HUES6 (cell line): ENCODE results near the gene PERP.

Source experiments
- H3K27ac ChIP-seq: 2 replicates; pipeline ENCODE4 v1.7.0; 2013; ENCODE audit warnings: low read depth, mild to moderate bottlenecking, low read length, inconsistent platforms
- H3K27me3 ChIP-seq: 2 replicates; pipeline ENCODE4 v1.6.1; 2013; ENCODE audit warnings: low read length; ENCODE audit not compliant: control insufficient read depth, insufficient read depth
- H3K36me3 ChIP-seq: 2 replicates; pipeline ENCODE4 v1.6.1; 2013; ENCODE audit warnings: low read length; ENCODE audit not compliant: control insufficient read depth, insufficient read depth
- H3K4me1 ChIP-seq: 2 replicates; pipeline ENCODE4 v1.6.1; 2013; ENCODE audit warnings: low read length; ENCODE audit not compliant: control insufficient read depth, insufficient read depth
- H3K4me3 ChIP-seq: 2 replicates; pipeline ENCODE4 v1.5.1; 2013; ENCODE audit warnings: low read depth, low read length
- H3K9ac ChIP-seq: one replicate; pipeline ENCODE4 v1.6.1; 2013; ENCODE audit warnings: mild to moderate bottlenecking, low read length
- H3K9me3 ChIP-seq: 2 replicates; pipeline ENCODE4 v1.6.1; 2013; ENCODE audit warnings: low read depth, low read length; ENCODE audit not compliant: control insufficient read depth, insufficient read depth

The PERP gene

DNA sequence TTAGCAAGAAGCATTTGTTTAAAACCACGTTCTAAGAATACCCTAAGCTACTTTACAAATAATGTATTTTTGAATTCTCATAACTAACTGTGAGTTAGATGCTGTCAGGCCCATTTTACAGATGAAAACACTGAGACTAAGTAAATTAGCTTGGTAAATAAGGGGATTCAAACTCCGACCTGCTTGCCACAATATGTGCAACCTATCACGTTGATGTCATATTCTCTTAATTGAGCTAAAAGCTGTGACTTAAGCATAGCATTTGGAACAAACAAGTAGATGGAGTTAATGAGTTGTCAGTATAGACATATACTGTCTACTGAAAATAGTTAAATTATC, 9.4 kb upstream of the PERP start:
- peaks cover 4% of the 10 kb centered on the region; the same call in 1 of the 2 replicates for H3K4me1 ChIP-seq
- no peak overlapping the region for H3K27ac ChIP-seq
- no peak overlapping the region for H3K9ac ChIP-seq
- H3K27me3 ChIP-seq: no peaks in the 10 kb centered on the region
- 0 out of 2 replicates have a peak, but pooled peaks cover 3% of the 10 kb centered on the region for H3K9me3 ChIP-seq
- H3K36me3 ChIP-seq: no peaks in the 10 kb centered on the region
- no peak overlapping the region for H3K4me3 ChIP-seq

- Histone ChIP-seq H3K9me3 (0 out of 2 replicates have a peak, but pooled peaks cover 3% of the 10 kb centered on the region), H3K27me3 (no peaks in the 10 kb centered on the region), H3K9ac (no peak overlapping the region), H3K4me3 (no peak overlapping the region), H3K4me1 (peaks cover 4% of the 10 kb centered on the region; the same call in 1 of the 2 replicates), H3K27ac (no peak overlapping the region), H3K36me3 (no peaks in the 10 kb centered on the region)
Observed at GRCh38 chr6:138115877-138116660, 8.8 kb upstream of the PERP start.

- H3K36me3 ChIP-seq: no peaks in the 10 kb centered on the region
- no peak overlapping the region for H3K27ac ChIP-seq
- peaks cover 4% of the 10 kb centered on the region; the same call in 1 of the 2 replicates for H3K4me1 ChIP-seq
- no peak overlapping the region for H3K4me3 ChIP-seq
- no peaks in the 10 kb centered on the region for H3K27me3 ChIP-seq
- H3K9ac ChIP-seq: no peak overlapping the region
- 0 out of 2 replicates have a peak, but pooled peaks cover 3% of the 10 kb centered on the region for H3K9me3 ChIP-seq
Observed at GRCh38 chr6:138115201-138115600, 8.0 kb upstream of the PERP start.

GRCh38 chr6:138113588-138114210, 6.5 kb upstream of the PERP start:
- Histone ChIP-seq H3K4me3 (no peak overlapping the region), H3K27ac (no peak overlapping the region), H3K27me3 (no peaks in the 10 kb centered on the region), H3K36me3 (no peaks in the 10 kb centered on the region), H3K9me3 (no peaks in the 10 kb centered on the region), H3K4me1 (peaks cover 4% of the 10 kb centered on the region; the same call in 1 of the 2 replicates), H3K9ac (no peak overlapping the region)

- H3K36me3 ChIP-seq: no peaks in the 10 kb centered on the region
- no peaks in the 10 kb centered on the region for H3K9me3 ChIP-seq
- H3K27ac ChIP-seq: no peak overlapping the region
- H3K27me3 ChIP-seq: peaks cover 9% of the 10 kb centered on the region
- H3K4me3 ChIP-seq: no peak overlapping the region
- H3K4me1 ChIP-seq: peaks cover 10% of the 10 kb centered on the region; the same call in 1 of the 2 replicates
- no peak overlapping the region for H3K9ac ChIP-seq
Observed at GRCh38 chr6:138110229-138110628, 3.0 kb upstream of the PERP start.

DNA sequence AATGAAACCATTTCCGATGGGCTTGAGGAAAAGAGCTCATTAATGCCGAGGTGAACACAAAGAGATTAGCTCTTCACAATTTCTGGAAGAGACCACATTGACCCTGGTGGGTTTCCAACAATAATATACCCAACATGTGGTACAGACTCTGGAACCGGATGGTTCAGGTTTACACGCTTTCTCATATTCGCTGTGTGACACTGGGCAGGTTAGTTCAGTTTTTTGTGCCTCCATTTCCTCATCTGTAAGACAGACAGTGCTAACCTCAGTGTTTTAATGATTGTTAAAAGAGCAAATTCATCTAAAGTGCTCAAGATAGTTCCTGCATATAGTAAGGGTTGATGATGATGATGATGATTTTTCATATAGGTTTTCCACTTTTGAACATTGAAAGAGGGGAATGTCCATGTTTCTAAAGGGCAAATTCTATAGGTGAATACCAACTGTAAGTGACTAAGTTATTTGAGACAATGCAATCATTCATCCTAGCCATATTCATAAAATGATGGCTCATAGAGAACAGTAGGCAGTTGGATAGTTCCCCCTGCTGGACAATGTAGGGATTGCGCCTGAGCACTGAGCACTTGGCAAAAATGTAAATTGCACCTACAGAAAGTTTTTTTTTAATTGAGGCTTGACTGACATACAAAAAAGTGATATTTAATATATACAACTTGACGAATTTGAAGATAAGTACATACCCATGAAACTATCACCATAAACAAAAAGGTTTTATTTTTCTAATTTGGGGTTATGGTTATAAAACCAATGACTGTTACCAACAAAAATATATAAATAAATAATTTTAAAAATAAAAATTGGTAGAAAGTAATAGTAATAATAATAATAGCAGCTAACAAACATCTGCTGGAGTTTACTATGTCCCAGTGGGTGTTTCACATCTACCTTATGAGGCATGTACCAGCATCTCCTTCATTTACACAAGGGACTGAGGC, 2.1 kb upstream of the PERP start:
- Histone ChIP-seq H3K9me3 (no peaks in the 10 kb centered on the region), H3K4me3 (no peak overlapping the region), H3K9ac (no peak overlapping the region), H3K27me3 (peaks cover 9% of the 10 kb centered on the region), H3K27ac (no peak overlapping the region), H3K36me3 (peaks cover 6% of the 10 kb centered on the region; the same call in 1 of the 2 replicates), H3K4me1 (peaks cover 19% of the 10 kb centered on the region)

DNA sequence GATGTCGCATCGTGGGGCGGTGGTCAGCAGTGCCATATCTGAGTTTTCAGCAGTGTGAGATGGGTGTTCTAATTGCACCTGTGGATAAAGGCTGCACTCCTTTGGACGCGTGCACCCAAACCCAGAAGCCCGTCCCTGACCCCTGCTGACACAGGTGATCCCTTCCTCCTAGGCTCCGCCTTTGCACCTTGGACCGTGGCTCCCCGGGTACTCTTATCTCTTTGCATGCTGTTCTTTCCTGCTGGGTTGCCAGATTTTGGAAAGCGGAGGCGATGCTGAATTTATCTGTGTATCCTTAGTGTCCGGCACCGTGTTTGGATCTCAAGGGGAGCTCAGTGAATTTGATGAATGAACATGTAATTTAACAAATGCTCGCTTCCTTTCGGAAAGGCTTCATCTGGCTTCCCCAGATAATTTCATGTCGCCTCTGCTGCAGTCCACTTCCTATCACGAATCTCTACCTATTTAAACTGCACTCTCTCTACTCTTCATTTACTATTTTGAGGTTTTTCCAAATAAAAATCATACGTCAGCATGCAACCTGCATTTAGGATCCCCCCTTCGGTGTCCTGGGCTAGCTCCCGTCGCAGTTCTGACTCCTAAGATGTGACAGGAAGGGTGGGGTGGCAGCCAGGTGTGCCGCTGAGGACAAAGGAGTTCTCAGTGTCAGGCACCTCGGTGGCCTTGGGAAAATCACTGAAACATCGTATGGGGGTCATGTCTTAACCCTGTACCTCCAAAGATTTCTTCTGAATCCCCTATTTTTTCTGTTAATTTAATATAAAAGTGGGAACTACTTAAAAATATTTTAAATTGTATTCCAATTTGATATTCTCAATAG, 753 bp upstream of the PERP start:
- Histone ChIP-seq H3K4me1 (peaks cover 19% of the 10 kb centered on the region), H3K27me3 (peaks cover 9% of the 10 kb centered on the region), H3K9ac (peak overlapping the region; percentile 98), H3K4me3 (peak overlapping the region; percentile 95), H3K27ac (no peak overlapping the region), H3K36me3 (peaks cover 6% of the 10 kb centered on the region; the same call in 1 of the 2 replicates), H3K9me3 (no peaks in the 10 kb centered on the region)

- Histone ChIP-seq H3K36me3 (peaks cover 12% of the 10 kb centered on the region; the same call in 1 of the 2 replicates), H3K27ac (peak overlapping the region; percentile 92; the same call in 1 of the 2 replicates), H3K27me3 (peaks cover 9% of the 10 kb centered on the region), H3K4me3 (peak overlapping the region; percentile 95), H3K9ac (peak overlapping the region; percentile 98), H3K4me1 (peaks cover 22% of the 10 kb centered on the region), H3K9me3 (no peaks in the 10 kb centered on the region; the same call in 1 of the 2 replicates)
Observed at GRCh38 chr6:138106665-138107077, 548 bp downstream of the PERP start.

DNA sequence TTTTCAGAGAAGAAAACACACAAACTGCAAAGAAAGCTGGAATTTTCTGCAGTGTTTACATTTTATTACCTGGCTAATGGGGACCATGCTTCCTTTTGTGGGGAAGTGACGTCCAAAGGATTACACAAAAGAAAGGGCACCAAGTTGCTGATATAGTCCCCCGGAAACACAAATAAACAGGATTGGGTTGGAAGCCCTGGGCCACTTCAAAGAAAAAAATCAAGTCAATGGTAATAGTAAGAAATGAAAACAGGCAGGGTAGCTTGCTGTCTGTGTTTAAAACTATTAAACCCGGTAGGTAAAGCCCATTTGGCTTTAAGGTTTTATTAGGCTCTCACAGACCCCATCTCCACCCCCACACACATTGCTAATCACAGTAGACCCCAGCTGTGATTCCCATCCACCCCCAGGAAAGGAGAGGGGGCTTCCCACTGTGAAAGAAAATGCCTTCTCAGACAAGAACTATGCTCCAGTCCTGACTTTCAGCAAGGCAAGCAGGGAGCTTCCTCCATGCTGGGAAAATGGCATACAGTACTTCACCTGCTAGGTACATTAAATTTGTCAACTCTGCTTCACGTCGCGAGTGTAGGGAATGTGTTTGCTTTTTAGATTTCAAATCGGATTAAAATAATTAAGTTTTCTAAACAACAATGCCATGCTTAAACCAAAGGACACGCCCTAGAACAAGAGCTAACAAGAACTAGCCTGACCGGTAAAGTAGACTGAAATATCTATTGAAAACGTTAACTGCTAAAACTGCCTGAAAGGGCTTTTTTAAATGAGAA, 1.1 kb downstream of the PERP start:
- peak overlapping the region; percentile 92 for H3K27ac ChIP-seq
- H3K4me3 ChIP-seq: peak overlapping the region; percentile 95

More for the DNA sequence above, 1.1 kb downstream of the PERP start:
- H3K27me3 ChIP-seq: peaks cover 9% of the 10 kb centered on the region
- H3K9ac ChIP-seq: peak overlapping the region; percentile 98
- no peaks in the 10 kb centered on the region; the same call in 1 of the 2 replicates for H3K9me3 ChIP-seq
- peaks cover 22% of the 10 kb centered on the region for H3K4me1 ChIP-seq
- H3K36me3 ChIP-seq: peaks cover 14% of the 10 kb centered on the region; the same call in 1 of the 2 replicates
